DMS153 treated with DMSO at 0.1 percent for 48 hours (cell line): Measurements from ENCODE around the gene ALDH1B1.
A peak's percentile ranks its signal among the peaks of the same experiment; 100 is the strongest.
"Not testable (repeated sequence)": the region's sequence is repeated elsewhere in the genome, so short reads cannot be mapped to it uniquely, and the experiment has no call there.

Source experiments
- DNase-seq: peaks from one replicate; lab custom pipeline; 2025; ENCODE audit not compliant: unreplicated experiment; lab: John Stamatoyannopoulos, UW

Gene ALDH1B1

DNA sequence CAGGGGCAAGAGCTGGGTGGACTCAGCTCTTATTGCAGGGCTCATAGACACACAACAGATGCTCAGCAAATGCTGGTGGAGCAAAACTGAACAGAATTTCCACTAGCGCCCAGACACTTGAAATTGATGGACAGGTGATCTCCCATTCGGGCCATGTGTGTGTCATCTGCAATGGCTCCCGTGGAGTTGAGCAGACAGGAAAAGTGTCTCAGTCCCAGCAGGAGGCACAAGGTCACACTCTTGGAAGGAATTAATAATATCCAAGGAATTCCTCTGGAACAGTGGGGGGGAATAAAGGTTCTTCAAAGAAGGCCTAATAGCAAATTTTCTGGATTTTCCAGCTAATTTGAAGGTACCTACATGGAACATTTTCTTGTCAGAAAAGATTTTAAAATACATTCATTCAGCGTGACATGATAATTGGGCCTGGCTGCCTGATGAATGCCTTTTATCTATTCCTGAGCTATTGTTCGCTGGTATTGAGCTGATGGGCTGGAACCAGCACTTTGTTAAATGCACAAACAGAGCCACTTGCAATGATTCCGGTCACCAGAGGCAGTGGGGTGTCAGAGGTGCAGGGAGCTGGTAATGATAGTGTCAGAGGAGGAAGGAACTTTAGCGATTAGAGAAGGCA, 31.5 kb upstream of the ALDH1B1 start:
- DNase-seq, result no peak

DNA sequence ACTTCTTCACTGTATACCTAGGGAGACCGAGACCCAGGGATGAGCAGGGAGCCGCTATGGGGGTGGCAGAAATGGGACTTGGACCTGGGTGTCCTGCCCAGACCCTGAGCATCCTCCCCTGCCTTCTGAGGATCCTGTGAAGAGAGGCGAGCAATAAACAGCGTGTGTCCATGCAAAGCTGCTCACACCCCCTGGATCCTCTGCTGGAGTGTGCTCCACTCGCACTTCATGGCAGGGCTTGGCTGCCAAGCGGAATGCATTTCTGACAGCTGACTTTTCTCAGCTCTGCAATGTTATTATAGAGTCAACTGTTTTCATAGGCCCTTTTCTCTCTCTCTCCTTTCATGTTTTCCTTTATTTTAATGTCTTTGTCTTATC, 31.0 kb upstream of the ALDH1B1 start:
- no peak for DNase-seq

DNA sequence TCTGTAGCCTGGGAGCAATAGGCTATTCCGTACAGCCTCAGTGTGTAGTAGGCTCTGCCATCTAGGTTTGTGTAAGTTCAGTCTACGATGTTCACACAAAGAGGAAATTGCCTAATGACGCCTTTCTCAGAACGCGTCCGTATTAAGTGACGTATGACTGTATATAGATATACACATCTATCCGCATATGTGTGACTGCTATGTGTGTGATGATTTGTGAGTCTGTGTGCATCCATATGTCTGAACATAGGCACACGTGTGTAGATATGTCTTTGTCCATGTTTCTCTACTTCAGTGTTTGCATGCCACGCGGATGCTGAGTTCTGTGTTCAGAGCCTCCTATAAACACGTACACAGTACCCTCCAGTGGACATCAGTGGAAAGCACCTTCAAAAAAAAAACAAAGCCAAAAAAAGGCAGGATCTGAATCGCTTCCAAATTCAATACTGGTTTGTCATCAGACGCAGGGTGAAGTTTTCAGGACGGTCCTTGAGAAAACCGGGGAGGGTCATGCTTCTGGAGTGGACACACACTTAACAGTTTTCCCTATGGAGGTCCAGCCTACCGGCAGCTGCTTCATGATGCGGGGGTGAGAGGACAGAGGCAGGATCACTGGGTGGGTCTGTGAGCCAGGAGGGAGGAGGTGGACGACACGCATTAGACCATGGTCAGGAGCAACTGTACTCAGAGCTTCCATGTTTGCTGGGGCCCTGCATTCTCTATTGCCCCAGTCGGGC, 29.5 kb upstream of the ALDH1B1 start:
- DNase-seq, result peak; percentile 35

DNA sequence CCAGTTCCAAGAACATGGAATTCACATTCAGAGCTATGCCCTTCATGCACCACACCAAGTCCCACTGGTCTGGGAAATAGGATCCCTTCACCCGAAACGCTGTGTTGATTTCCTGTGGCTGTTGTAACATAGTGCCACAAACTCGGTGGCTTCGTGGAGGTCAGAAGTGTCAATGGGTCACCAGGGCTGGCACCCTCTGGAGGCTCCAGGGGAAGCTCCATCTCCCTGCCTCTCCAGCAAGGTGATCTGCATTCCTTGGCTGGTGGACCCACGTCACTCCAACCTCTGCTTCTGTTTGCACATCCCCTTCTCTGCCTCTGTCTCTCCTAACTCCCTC, 28.9 kb upstream of the ALDH1B1 start:
- DNase-seq, result no peak

DNA sequence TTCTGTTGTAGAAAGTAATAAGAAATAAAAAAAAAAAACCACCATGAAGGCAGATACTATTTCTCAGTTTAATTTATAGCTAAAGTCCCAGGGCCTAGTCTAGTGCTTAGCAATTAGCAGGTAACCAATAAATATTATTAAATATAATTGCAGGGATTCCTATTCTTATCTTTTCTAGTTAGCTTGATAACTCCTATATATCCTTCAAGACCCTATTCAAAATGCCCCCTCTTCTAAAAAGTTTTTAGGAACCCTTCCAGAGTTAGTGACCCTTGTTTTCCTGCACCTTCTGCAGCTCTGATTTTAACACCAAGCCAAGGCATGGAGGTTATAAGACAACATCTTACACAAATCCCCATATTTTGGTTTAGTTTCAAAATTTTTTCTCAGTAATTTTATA, 24.6 kb upstream of the ALDH1B1 start:
- DNase-seq, result no peak

DNA sequence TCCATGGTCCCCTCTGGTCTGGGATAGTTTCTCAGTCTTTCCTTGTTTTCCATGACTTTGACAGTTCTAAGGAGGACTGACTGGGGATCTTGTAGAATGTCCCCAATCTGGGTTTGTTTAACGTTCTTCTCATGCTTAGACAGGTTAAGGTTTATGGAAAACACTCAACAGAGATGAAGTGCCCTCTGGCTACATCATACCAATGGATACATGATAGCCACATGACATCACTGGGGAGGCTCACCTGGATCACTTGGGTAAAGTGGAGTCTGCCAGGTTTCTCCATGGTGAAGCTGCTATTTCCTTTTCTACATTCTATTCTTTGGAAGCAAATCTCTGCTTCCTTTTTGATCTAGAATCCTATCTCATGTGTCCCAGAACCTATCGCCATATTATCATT, 23.8 kb upstream of the ALDH1B1 start:
- no peak for DNase-seq

DNA sequence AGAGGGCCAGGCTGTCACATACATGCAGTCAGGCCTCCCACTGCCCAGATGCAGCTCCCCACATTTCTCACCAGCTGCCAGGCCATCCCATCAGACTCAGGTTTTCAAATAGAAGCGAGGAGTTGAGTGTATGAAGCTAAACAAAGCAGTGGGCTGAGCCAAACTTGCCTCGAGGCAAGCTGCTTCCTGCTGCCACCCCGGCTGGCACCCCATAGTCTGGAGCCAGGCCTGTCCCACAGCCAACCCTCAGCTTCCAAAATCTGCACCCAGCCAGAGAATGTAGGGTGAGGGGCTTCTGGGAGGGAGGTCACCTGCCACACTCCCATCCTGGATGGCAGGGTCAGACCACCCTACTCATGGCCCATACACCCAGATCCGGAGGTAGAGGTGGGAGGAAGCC, 22.3 kb upstream of the ALDH1B1 start:
- no peak for DNase-seq

DNA sequence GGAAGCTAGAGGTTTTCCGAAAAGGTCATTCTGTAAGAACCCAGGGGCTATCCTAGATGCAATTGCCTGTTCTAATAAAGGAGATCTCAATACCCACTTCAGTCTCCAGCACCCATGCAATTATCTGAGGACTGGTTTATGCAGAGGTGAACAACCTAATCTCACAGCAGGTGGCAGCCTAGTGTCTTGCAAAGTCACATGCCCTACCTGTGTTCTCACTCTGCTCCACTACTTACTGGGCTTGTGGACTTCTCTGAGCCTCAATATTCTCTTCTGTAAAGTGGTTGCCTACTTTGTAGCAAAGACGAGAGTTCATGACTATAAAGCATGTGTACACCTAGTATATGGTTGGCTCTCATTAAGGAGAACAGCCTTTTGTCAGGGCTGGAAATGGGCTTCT, 21.0 kb upstream of the ALDH1B1 start:
- peak; percentile 17 for DNase-seq

DNA sequence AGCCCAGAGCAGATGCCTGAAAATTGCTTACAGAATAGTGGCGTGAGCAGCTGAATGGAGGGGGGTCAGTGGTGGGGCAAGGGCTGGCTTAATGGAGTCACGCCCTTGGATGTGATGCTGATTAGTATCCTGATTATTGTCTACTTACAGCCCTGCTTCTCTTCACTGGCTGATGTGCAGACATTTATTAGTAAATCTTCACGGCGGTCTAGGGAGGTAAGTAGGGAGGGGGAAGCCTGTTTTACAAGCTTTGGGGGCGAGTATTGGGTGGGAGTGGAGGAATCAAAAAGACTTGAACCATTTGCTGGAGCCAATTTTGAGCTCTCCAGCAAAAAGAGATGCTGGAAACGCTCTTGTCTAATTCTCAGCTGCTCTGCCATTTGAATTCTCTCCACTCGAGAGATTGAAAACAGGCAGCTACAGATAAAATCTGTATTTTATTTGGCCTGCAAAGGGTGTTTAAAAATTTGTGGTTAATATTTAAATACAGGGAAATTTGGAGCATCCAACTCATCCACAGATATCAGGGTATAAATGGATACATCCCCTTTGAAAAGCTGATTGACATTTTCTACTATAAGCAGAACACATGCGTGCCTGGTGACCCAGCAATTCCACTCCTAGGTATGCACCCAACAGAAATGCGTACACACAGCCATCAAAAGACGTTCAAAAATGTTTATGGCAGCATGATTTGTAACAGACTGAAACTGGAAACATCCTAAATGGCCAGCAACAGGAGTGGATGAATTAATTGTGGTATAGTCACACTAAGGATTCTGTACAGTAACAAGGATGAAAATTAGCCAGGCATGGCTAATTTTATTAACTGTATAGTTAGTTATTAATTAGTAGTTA, 19.5 kb upstream of the ALDH1B1 start:
- no peak for DNase-seq

DNA sequence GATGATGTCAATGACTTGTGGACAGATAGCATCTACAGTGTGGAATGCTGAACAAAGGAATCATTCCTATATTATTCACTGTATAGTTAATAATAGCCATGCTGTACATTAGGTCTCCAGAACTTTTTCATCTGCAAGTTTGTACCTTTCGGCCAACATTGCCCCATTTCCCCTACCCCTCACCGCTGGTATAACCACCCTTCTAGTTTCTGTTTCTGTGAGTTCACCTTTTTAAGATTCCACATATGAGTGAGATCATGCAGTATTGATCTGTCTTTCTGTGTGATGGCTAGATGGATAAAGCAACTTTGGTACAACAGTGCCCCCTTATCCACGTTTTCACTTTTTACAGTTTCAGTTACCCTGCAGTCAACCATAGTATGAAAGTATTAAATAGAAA, 18.8 kb upstream of the ALDH1B1 start:
- DNase-seq, result no peak

DNA sequence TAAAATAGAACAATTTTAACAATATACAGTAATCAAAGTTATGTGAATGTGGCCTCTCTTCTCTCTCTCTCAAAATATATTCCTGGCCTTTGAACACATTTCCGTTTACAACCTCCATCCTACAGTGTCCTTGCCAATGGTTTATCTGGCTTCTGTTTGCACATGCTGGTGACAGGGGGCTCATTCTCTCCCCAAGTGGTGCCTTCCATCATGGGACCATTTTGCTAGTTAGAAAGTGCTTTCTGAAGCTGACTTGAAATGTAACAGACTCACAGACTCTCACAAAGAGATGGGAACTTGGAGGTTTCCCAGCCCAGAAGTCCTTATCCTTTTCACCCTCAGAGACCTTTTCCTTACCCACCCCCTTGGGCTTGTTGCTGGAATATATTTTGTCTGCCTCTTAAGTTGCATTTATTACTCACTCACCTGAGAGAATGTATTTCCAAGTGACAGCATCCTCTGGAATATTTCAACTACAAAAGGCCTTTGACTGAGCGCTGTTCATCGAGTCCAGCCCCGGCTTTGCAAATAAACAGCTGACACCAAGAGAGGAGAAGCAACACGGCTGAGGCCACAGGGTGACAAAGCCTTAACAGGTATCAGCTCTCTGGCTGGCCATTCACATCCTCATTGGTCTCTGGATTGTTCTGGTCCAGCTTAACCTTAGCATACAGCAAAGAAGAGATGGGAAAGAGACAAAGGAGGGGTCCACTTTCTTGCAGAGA, 17.5 kb upstream of the ALDH1B1 start:
- DNase-seq, result no peak

DNA sequence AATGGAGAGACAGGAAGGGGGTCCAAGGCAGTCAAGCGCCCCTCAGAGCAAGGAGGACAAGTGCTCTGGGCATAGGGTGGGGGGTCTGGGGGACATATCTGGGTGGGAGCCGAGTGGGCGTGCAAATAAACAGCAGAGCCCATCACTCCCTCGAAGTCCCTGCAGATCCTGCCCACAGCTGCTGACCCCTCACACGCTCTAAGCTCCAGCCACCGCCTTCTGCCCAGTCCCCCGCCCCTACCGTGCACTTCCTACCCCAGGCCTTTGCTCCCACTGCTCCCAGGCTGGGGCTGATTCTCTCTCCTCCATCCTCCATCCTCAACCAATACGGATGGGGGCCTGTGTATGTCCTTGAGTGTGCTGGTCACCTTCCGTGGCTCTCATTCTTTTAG, 16.9 kb upstream of the ALDH1B1 start:
- no peak for DNase-seq

DNA sequence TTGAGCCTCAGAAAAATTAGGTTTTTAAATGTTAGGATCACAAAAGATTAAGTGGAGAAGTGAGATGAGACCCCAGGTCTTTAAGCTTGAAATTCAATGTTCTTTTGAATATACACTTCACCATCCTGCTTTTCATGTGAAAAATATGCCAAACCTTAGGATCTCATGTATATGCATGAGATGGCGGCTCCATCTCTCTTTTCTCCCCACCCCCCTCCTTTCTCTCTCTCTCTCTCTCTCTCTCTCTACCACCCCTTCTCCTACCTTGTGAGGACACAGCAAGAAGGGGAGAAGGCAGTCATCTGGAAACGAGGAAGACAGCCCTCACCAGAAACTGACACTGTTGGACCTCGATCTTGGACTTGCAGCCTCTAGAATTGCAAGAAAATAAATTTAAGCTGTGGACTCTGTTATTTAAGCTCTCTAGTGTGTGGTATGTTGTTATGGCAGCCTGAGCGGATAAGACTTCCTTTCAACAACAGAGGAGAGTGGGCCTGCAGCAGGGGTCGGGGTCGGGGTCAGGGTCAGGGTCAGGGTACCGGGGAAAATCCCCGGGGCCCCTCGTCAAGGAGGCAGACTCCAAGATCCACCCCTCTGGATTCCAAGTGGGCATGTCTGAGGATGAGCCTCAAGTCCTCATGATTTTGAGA, 16.4 kb upstream of the ALDH1B1 start:
- no peak for DNase-seq

DNA sequence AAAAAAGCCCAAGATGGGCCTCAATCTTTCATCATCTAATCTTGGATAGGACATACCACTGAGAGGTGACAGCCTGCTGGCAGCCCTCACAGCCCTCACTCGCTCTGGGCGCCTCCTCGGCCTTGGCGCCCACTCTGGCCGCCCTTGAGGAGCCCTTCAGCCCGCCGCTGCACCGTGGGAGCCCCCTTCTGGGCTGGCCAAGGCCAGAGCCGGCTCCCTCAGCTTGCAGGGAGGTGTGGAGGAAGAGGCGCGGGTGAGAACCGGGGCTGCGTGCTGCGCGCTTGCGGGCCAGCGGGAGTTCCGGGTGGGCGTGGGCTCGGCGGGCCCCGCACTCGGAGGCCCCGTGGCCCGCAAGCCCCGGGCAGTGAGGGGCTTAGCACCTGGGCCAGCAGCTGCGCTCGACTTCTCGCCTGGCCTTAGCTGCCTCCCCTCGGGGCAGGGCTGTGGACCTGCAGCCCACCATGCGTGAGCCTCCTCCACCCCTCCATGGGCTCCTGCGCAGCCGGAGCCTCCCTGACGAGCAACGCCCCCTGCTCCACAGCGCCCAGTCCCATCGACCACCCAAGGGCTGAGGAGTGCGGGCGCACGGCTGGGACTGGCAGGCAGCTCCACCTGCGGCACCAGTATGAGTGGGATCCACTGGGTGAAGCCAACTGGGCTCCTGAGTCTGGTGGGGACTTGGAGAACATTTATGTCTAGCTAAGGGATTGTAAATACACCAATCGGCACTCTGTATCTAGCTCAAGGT, 15.0 kb upstream of the ALDH1B1 start:
- not testable (repeated sequence) for DNase-seq

DNA sequence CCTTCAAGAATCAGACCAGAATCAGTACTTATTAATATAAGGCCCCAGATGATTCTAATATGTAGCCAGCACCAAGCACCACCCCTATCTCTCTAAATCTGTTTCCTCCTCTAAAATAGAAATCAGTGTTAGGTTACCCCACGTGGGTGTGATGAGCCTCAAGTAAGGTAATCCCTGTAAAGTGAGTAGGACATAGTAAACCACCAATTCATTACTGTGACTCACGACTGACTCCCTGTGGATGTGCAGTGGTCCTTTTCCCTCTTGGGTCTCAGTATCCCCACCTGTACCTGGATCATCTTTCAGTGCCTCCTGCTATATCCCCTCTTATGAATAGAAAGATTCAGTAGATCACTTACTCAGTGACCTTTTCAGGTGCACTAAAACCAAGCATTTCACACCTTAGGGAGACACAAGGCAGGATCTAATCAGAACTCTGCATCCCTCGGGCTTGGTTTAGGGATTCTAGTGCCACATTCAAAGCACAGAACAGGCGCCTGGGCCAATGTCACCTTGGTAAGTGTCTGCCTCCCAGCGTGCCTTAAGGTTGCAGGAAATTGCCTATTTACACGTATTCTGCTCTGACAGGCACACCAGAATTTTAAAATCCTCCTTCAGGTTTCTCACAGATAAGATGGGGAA, 12.2 kb upstream of the ALDH1B1 start:
- no peak for DNase-seq

DNA sequence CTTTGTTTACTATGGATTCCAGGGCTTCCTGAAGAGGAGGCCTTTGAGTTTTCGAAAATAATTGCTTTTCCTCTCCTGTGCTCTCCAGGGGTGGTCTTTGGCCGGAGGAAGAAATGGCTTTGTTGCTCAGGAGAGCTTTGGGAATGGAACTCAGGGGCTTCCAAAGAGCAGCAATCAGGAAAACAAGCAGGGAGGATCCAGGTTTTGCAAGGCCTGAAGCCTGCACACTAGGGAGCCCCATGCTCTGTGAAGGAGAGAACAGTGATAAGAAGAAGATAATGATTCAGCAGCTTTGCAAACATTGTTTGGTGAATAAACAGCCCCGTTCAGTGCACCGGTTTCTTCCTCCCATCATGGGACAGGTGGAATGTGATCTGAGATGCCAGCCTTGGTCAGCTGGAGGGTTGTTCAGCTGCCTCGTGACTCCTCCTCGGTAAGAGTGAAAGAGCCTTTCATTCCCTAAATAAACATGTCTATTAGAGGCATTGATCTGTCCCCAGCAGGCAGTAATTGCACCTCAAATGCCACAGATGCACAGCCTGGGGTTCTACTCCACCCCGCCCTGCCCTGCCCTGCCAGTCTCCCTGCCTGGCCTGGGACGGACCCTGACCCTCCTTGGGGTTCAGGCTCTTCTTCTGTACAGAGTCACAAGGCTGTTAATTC, 11.5 kb upstream of the ALDH1B1 start:
- peak; percentile 59 for DNase-seq

DNA sequence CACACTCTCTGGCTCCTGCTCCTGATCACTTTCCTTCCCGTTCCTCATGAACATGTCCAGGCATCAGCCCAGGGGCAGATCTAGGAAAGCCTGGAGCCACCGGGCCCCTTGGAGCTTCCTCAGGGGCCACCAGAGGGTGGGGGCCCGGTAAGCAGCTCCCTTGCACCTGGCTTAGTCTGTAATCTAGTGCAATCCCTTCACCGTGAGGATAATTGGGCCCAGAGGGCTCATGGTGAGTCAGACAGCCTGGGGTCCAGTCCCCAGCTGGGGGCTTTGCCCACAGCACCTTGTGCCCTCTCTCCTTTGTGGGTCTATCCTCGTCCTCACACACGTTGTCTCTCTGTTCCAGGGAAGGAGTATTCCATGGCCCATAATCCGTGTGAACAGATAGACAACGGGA, 10.4 kb upstream of the ALDH1B1 start:
- DNase-seq, result no peak

DNA sequence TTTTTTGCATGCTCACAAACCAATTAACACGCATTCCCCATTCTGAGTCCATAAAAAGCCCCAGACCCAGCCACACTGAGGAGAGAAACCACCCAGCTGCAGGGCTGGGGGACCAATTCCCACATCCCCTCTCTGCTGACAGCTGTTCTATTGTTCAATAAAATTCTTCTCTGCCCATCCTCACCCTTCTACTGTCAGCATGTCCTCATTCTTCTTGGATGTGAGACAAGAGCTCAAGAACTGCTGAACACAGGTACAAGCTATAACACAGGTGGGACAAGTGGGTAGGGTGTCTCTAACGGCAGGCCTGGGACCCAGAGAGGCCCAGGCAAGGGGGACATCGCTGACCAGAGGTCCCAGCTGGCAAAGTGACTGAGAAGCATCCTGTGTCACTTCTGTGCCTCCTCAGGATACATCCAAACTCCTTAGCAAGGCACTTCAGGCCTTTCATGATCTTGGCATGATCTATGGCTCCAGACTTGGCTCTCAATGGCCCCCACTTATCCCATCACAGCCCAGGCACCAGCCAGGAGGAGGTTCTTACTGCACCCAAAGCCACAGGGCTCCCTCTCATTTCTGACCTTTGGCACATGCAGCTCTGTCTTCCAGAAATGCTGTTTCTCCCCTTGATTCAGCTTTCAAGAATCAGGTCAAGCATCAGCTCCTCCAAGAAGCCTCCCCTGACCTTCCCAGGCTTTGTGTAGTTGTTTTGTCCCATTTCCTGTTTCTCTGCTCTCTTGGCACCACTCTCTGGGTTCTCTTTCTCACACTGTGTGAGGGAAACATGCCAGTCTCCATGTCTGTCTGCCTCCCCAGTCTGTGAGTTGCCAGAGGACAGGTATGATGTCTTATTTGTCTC, 7.3 kb upstream of the ALDH1B1 start:
- no peak for DNase-seq
